ENCODE measurements around the gene P2RX1.

DNA sequence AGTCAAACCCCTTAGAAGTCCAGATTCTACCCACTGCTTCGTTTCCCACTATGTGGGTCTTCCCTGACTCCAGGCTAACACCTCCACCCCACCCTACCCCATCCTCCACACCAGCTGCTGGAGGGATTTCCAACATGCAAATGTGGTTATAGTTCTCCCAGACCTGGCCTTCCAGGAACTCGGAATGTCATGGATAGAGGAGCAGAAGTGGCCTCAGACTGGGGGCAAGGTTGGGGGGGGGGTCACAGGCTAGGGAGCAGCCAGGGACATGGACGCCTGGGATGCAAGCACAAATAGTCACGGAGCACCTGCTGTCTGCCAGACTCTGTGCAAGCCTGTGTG is 25.4 kb downstream of the P2RX1 start:
- TF ChIP-seq EZH2 (optimal IDR thresholded peaks at IDR 0.05; ENCODE audit: low read depth, low read length) (no peak), EZH2phosphoT487 (IDR thresholded peaks at IDR 0.05; ENCODE audit: low read length) (no peak)
- TF ChIP-seq, protein P1, sequence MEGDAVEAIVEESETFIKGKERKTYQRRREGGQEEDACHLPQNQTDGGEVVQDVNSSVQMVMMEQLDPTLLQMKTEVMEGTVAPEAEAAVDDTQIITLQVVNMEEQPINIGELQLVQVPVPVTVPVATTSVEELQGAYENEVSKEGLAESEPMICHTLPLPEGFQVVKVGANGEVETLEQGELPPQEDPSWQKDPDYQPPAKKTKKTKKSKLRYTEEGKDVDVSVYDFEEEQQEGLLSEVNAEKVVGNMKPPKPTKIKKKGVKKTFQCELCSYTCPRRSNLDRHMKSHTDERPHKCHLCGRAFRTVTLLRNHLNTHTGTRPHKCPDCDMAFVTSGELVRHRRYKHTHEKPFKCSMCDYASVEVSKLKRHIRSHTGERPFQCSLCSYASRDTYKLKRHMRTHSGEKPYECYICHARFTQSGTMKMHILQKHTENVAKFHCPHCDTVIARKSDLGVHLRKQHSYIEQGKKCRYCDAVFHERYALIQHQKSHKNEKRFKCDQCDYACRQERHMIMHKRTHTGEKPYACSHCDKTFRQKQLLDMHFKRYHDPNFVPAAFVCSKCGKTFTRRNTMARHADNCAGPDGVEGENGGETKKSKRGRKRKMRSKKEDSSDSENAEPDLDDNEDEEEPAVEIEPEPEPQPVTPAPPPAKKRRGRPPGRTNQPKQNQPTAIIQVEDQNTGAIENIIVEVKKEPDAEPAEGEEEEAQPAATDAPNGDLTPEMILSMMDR (IDR thresholded peaks at IDR 0.05; ENCODE audit: low read length), result no peak

Data from MM.1S (cell line).